GM23338 (cell line): ENCODE measurements around the gene ARL8B. TPM values are rescaled to one million over a fixed set of nuclear protein-coding genes. Genes with fewer than 3 reads are reported as not detected.

ENCODE experiments used
- ATAC-seq: fragments of 200-7000 bp; cut with Tn5 transposase; 3 replicates; pipeline ENCODE4 v1.9.1; 2020
- DNase-seq: peaks from one replicate; pipeline ENCODE4 v3.0.0-alpha.2; 2015; ENCODE audit warnings: low spot score
- H2AFZ ChIP-seq: fragments of 200-600 bp; sonication (generic); 2 replicates; pipeline ENCODE4 v1.8.0; 2016; ENCODE audit warnings: antibody characterized with exemption, mild to moderate bottlenecking, moderate library complexity
- H3F3A ChIP-seq: fragments of 200-600 bp; sonication (generic); replicated peaks from 2 replicates; pipeline ENCODE4 v1.8.0; 2017; ENCODE audit warnings: antibody characterized with exemption, mixed run types, low read depth
- H3K27ac ChIP-seq: fragments of 200-600 bp; sonication (generic); 2 replicates; pipeline ENCODE4 v1.6.1; 2016; ENCODE audit warnings: low read depth
- H3K27me3 ChIP-seq: fragments of 200-600 bp; sonication (generic); 2 replicates; pipeline ENCODE4 v1.8.0; 2016; ENCODE audit warnings: mild to moderate bottlenecking, mixed run types, moderate library complexity; ENCODE audit not compliant: insufficient read depth
- H3K36me3 ChIP-seq: fragments of 200-600 bp; sonication (generic); 2 replicates; pipeline ENCODE4 v1.8.0; 2016; ENCODE audit warnings: mild to moderate bottlenecking; ENCODE audit not compliant: insufficient read depth
- H3K4me1 ChIP-seq: fragments of 200-600 bp; sonication (generic); 2 replicates; pipeline ENCODE4 v1.8.0; 2016; ENCODE audit warnings: mild to moderate bottlenecking, moderate library complexity; ENCODE audit not compliant: insufficient read depth
- H3K4me2 ChIP-seq: fragments of 200-600 bp; sonication (generic); 2 replicates; pipeline ENCODE4 v1.7.1; 2017; ENCODE audit warnings: mixed run types
- H3K4me3 ChIP-seq: fragments of 200-600 bp; sonication (generic); 2 replicates; pipeline ENCODE4 v1.6.1; 2016; ENCODE audit warnings: mixed run types
- H3K79me2 ChIP-seq: fragments of 200-600 bp; sonication (generic); replicated peaks from 2 replicates; pipeline ENCODE4 v1.8.0; 2017; ENCODE audit warnings: mild to moderate bottlenecking; ENCODE audit not compliant: insufficient read depth
- H3K9me2 ChIP-seq: fragments of 200-600 bp; sonication (generic); 2 replicates; pipeline ENCODE4 v1.8.0; 2017; ENCODE audit not compliant: insufficient read depth
- H4K20me1 ChIP-seq: fragments of 200-600 bp; sonication (generic); replicated peaks from 2 replicates; pipeline ENCODE4 v1.8.0; 2017; ENCODE audit warnings: mild to moderate bottlenecking; ENCODE audit not compliant: insufficient read depth
- H3K27ac Mint-ChIP-seq: 2 replicates; pipeline ENCODE4 v1.8.0; 2020; ENCODE audit warnings: inconsistent platforms, mild to moderate bottlenecking, moderate library complexity, mixed read lengths
- H3K27me3 Mint-ChIP-seq: 3 replicates; pipeline ENCODE4 v1.8.0; 2022; ENCODE audit warnings: low read depth, mild to moderate bottlenecking, moderate library complexity, mixed read lengths, inconsistent platforms; ENCODE audit not compliant: insufficient read depth, poor library complexity
- H3K36me3 Mint-ChIP-seq: 3 replicates; pipeline ENCODE4 v1.8.0; 2021; ENCODE audit warnings: low read depth, mild to moderate bottlenecking, inconsistent platforms, moderate library complexity, mixed read lengths
- H3K4me1 Mint-ChIP-seq: 3 replicates; pipeline ENCODE4 v1.8.0; 2020; ENCODE audit warnings: mild to moderate bottlenecking, inconsistent platforms, mixed read lengths
- H3K4me3 Mint-ChIP-seq: 3 replicates; pipeline ENCODE4 v1.8.0; 2021; ENCODE audit warnings: moderate library complexity, mild to moderate bottlenecking, inconsistent platforms, mixed read lengths
- H3K9me3 Mint-ChIP-seq: 3 replicates; pipeline ENCODE4 v1.8.0; 2020; ENCODE audit warnings: moderate library complexity, mild to moderate bottlenecking, inconsistent platforms, mixed read lengths
- CTCF ChIP-seq, 2 experiments: fragments of 200-600 bp in 1 of 2; sonication (generic) in 1 of 2; conservative IDR thresholded peaks; 2 replicates each; pipeline versions ENCODE4 v1.5.1 to v1.6.1; 2016 to 2017; ENCODE audit warnings: antibody characterized with exemption in 2 of 2, low read depth in 2 of 2, mild to moderate bottlenecking in 2 of 2, moderate library complexity in 1 of 2
- EZH2 ChIP-seq: fragments of 200-600 bp; sonication (generic); IDR thresholded peaks from one replicate; pipeline ENCODE4 v1.8.0; 2017; ENCODE audit warnings: antibody characterized with exemption, mild to moderate bottlenecking, low read depth; ENCODE audit not compliant: unreplicated experiment
- EZH2phosphoT487 ChIP-seq: fragments of 200-600 bp; sonication (generic); IDR thresholded peaks from one replicate; pipeline ENCODE4 v1.8.1; 2018; ENCODE audit warnings: antibody characterized with exemption; ENCODE audit not compliant: unreplicated experiment
- JUNB ChIP-seq: IDR thresholded peaks from one replicate; pipeline ENCODE4 v1.6.1; 2016; ENCODE audit warnings: antibody characterized with exemption; ENCODE audit not compliant: unreplicated experiment
- NANOG ChIP-seq: IDR thresholded peaks from 2 replicates; pipeline ENCODE4 v1.6.1; 2016; ENCODE audit warnings: antibody characterized with exemption, borderline replicate concordance
- POLR2AphosphoS5 ChIP-seq: IDR thresholded peaks from 2 replicates; pipeline ENCODE4 v1.6.1; 2016; ENCODE audit warnings: antibody characterized with exemption, low read depth
- ZNF114 ChIP-seq: fragments of 250-450 bp; sonication (Bioruptor Pico); IDR thresholded peaks from 2 replicates; pipeline ENCODE4 v1.5.0; 2020; ENCODE audit warnings: mild to moderate bottlenecking, moderate library complexity
- ZNF331 ChIP-seq: fragments of 250-450 bp; sonication (Bioruptor Pico); IDR thresholded peaks from 2 replicates; pipeline ENCODE4 v1.5.0; 2020; ENCODE audit warnings: low read depth, mild to moderate bottlenecking, moderate library complexity
- ZNF462 ChIP-seq: fragments of 250-450 bp; sonication (Bioruptor Pico); IDR thresholded peaks from 2 replicates; pipeline ENCODE4 v1.5.0; 2020; ENCODE audit warnings: mild to moderate bottlenecking, moderate library complexity
- polyA plus RNA-seq: library from polyadenylated mRNA; unstranded; fragments of >200 nt; fragmentation: Nextera tagmentation; extraction: Ambion mirVana; gene quantifications from 2 replicates; pipeline ENCODE4 v1.2.1, GENCODE V29; 2016
- total RNA-seq: library from RNA; depleted of rRNA; stranded (reverse); fragments of >200 nt; shearing (Covaris generic); gene quantifications from 2 replicates; pipeline ENCODE4 v1.2.3, GENCODE V29; 2014

Gene ARL8B
- total and polyA plus RNA-seq, 2 experiments from 2014 or later, result 25.5 to 40.8 TPM

GRCh38 chr3:5226783-5227182 lies 104.7 kb downstream of the ARL8B start:
- no peak overlapping the region for H3K4me3 ChIP-seq
- no peaks in the 10 kb centered on the region for H3F3A ChIP-seq
- H3K9me2 ChIP-seq, result no peaks in the 10 kb centered on the region
- H3K27me3 ChIP-seq, result no peaks in the 10 kb centered on the region
- no peak overlapping the region for H2AFZ ChIP-seq
- peak; percentile 28 for DNase-seq
- Mint-ChIP-seq H3K9me3 (no peaks in the 10 kb centered on the region), H3K36me3 (no peaks in the 10 kb centered on the region; the same call in 2 of the 3 replicates), H3K27ac (no peak overlapping the region), H3K4me3 (no peak overlapping the region), H3K27me3 (peaks cover 3% of the 10 kb centered on the region), H3K4me1 (peaks cover 13% of the 10 kb centered on the region)
- no peaks in the 10 kb centered on the region for H3K79me2 ChIP-seq
- peak in 1 of 2 experiments; percentile 60; a peak in 3 of 4 replicates for TF ChIP-seq CTCF (conservative IDR thresholded peaks at IDR 0.05; ENCODE audit: low read depth in 2 of 2)
- no peak for TF ChIP-seq JUNB
- no peaks in the 10 kb centered on the region for H3K4me1 ChIP-seq
- H3K36me3 ChIP-seq, result no peaks in the 10 kb centered on the region
- no peak overlapping the region for H3K27ac ChIP-seq
- no peak for ATAC-seq
- no peak overlapping the region for H3K4me2 ChIP-seq
- no peaks in the 10 kb centered on the region; the same call in 1 of the 2 replicates for H4K20me1 ChIP-seq

GRCh38 chr3:5227812-5228211 lies 105.7 kb downstream of the ARL8B start:
- no peaks in the 10 kb centered on the region for H3K27me3 ChIP-seq
- DNase-seq (no peak), ATAC-seq (no peak)
- H2AFZ ChIP-seq, result no peak overlapping the region
- H3K9me3 Mint-ChIP-seq, result no peaks in the 10 kb centered on the region
- no peaks in the 10 kb centered on the region for H3K79me2 ChIP-seq
- peaks cover 2% of the 10 kb centered on the region for H3K27me3 Mint-ChIP-seq
- H3K4me1 Mint-ChIP-seq, result peaks cover 14% of the 10 kb centered on the region
- H3F3A ChIP-seq, result no peaks in the 10 kb centered on the region
- no peak overlapping the region for H3K4me3 Mint-ChIP-seq
- H3K27ac ChIP-seq, result no peak overlapping the region
- H4K20me1 ChIP-seq, result no peaks in the 10 kb centered on the region; the same call in 1 of the 2 replicates
- H3K36me3 Mint-ChIP-seq, result no peaks in the 10 kb centered on the region
- H3K9me2 ChIP-seq, result no peaks in the 10 kb centered on the region
- H3K4me1 ChIP-seq, result no peaks in the 10 kb centered on the region
- no peak overlapping the region for H3K4me2 ChIP-seq
- no peak overlapping the region for H3K27ac Mint-ChIP-seq
- no peaks in the 10 kb centered on the region for H3K36me3 ChIP-seq
- H3K4me3 ChIP-seq, result no peak overlapping the region
- TF ChIP-seq EZH2 (no peak), ZNF331 (no peak), NANOG (no peak), CTCF (conservative IDR thresholded peaks at IDR 0.05; ENCODE audit: low read depth in 2 of 2) (no peak), EZH2phosphoT487 (no peak), POLR2AphosphoS5 (no peak), ZNF462 (no peak), ZNF114 (CRISPR knock-in tag) (no peak)
